ENCODE measurements around the gene RYR3. TPM values are rescaled to one million over a fixed set of nuclear protein-coding genes. Genes with fewer than 3 reads are reported as not detected.

RYR3 gene
- total RNA-seq, 2 donors from 2014 or later = 9.9 to 40.1 TPM

GRCh38 chr15:33848011-33848410 lies 537.2 kb downstream of the RYR3 start:
- Histone ChIP-seq H3K4me3 (no peak overlapping the region), H3K27me3 (replicated peaks; ENCODE audit: insufficient read depth) (no peaks in the 10 kb centered on the region), H3K36me3 (no peaks in the 10 kb centered on the region), H3K9me3 (no peaks in the 10 kb centered on the region), H3K4me1 (ENCODE audit: control insufficient read depth in 1 of 2, low read depth in 2 of 2) (peaks cover 0 to 6% of the 10 kb centered on the region in 2 donors), H3K27ac (no peak overlapping the region)
- no peak for DNase-seq (ENCODE audit: low spot score)
- ATAC-seq (ENCODE audit: insufficient number of reproducible peaks, low FRiP score, low read depth) = no peak
- no peak for TF ChIP-seq CTCF (IDR thresholded peaks at IDR 0.05)

GRCh38 chr15:33851079-33851478 lies 540.3 kb downstream of the RYR3 start:
- DNase-seq (ENCODE audit: low spot score) (no peak), ATAC-seq (ENCODE audit: insufficient number of reproducible peaks, low FRiP score, low read depth) (no peak)
- H3K27me3 ChIP-seq (replicated peaks; ENCODE audit: insufficient read depth) = no peaks in the 10 kb centered on the region
- no peak overlapping the region for H3K4me3 ChIP-seq
- H3K9me3 ChIP-seq = no peaks in the 10 kb centered on the region
- TF ChIP-seq CTCF (IDR thresholded peaks at IDR 0.05) = no peak
- peaks cover 6% of the 10 kb centered on the region for H3K36me3 ChIP-seq
- H3K4me1 ChIP-seq (ENCODE audit: control insufficient read depth in 1 of 2, low read depth in 2 of 2) = peaks cover 0 to 6% of the 10 kb centered on the region in 2 donors
- no peak overlapping the region for H3K27ac ChIP-seq

- no peak for ATAC-seq (ENCODE audit: insufficient number of reproducible peaks, low FRiP score, low read depth)
Observed at GRCh38 chr15:33852094-33852493, 541.3 kb downstream of the RYR3 start.

DNA sequence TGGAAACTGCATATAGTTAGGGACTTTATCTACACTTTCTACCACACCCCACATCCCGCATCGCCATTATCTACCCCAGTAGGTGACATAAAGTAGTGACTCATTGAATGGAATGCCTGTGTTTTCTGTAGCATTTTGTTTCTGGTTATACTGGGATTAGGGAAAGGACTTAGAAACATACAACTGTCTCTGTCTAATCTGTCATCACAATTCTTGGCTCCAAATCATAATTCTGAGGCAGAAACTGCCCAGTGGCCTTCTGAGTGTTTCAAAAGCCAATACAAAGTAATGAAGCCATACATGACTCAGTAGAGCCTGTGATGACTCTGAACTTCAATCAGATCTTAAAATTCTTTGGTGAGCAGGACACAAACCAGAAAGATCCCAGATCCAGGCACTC lies 541.8 kb downstream of the RYR3 start:
- Histone ChIP-seq H3K36me3 (peaks cover 9% of the 10 kb centered on the region), H3K4me3 (no peak overlapping the region), H3K27me3 (replicated peaks; ENCODE audit: insufficient read depth) (no peaks in the 10 kb centered on the region), H3K9me3 (no peaks in the 10 kb centered on the region), H3K27ac (no peak overlapping the region), H3K4me1 (ENCODE audit: control insufficient read depth in 1 of 2, low read depth in 2 of 2) (peaks cover 0 to 6% of the 10 kb centered on the region in 2 donors)
- DNase-seq (ENCODE audit: low spot score) = no peak
- no peak for TF ChIP-seq CTCF (IDR thresholded peaks at IDR 0.05)
- ATAC-seq (ENCODE audit: insufficient number of reproducible peaks, low FRiP score, low read depth) = no peak

More at GRCh38 chr15:33852094-33852493, 541.3 kb downstream of the RYR3 start:
- Histone ChIP-seq H3K9me3 (no peaks in the 10 kb centered on the region), H3K27me3 (replicated peaks; ENCODE audit: insufficient read depth) (no peaks in the 10 kb centered on the region), H3K4me3 (no peak overlapping the region), H3K36me3 (peaks cover 9% of the 10 kb centered on the region), H3K4me1 (ENCODE audit: control insufficient read depth in 1 of 2, low read depth in 2 of 2) (peaks cover 0 to 6% of the 10 kb centered on the region in 2 donors), H3K27ac (no peak overlapping the region)
- no peak for DNase-seq (ENCODE audit: low spot score)
- TF ChIP-seq CTCF (IDR thresholded peaks at IDR 0.05) = no peak

- peaks cover 21% of the 10 kb centered on the region for H3K36me3 ChIP-seq
- H3K4me1 ChIP-seq (ENCODE audit: control insufficient read depth in 1 of 2, low read depth in 2 of 2) = no peaks in the 10 kb centered on the region
- no peak overlapping the region for H3K27ac ChIP-seq
- ATAC-seq (ENCODE audit: insufficient number of reproducible peaks, low FRiP score, low read depth) (no peak), DNase-seq (ENCODE audit: low spot score) (no peak)
- TF ChIP-seq CTCF (IDR thresholded peaks at IDR 0.05) = no peak
- H3K9me3 ChIP-seq = no peaks in the 10 kb centered on the region
- H3K4me3 ChIP-seq = no peak overlapping the region
- H3K27me3 ChIP-seq (replicated peaks; ENCODE audit: insufficient read depth) = no peaks in the 10 kb centered on the region
Observed at GRCh38 chr15:33857726-33858125, 547.0 kb downstream of the RYR3 start.

All from thoracic aorta (tissue), 2 donors.